Measurements from ENCODE around the gene SKOR2.

The SKOR2 gene

GRCh38 chr18:47254341-47254939 lies 3.0 kb upstream of the SKOR2 start:
- H3K4me3 ChIP-seq (ENCODE audit: low read length), result no peak overlapping the region
- TF ChIP-seq CTCF (conservative IDR thresholded peaks at IDR 0.05; ENCODE audit: low read length), result no peak
- DNase-seq (ENCODE audit: low read depth), result peak; percentile 33

DNA sequence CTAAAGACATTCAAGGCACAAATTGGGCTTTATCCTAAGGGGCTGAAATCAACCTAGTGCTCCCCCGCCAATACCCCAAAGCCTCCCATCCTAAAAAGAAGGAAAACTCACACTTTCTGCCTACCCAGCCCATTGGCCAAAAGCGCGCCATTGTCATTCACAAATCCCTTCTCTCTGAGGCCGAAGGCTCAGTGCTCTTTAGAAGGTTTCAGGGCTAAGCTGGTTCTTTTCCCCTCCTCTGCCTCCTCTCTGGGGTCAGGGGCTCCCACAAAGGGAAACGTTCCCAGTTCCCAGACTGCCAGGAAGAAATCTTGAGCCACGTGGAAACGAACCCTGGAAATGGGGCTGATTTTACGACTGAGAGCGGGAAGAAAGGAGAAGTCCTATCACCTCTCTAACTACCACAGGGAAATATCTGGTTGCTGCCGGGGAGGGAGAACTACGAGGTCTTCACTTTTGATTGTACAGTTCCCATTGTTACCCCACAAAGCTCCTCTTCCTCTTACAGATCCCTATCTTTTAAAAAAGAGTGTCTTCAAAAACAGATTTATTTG lies 1.7 kb upstream of the SKOR2 start:
- H3K4me3 ChIP-seq (ENCODE audit: low read length), result no peak overlapping the region
- no peak for DNase-seq (ENCODE audit: low read depth)
- no peak for TF ChIP-seq CTCF (conservative IDR thresholded peaks at IDR 0.05; ENCODE audit: low read length)

GRCh38 chr18:47250391-47251046 lies 941 bp downstream of the SKOR2 start:
- H3K4me3 ChIP-seq (ENCODE audit: low read length), result no peak overlapping the region
- TF ChIP-seq CTCF (conservative IDR thresholded peaks at IDR 0.05; ENCODE audit: low read length), result no peak
- DNase-seq (ENCODE audit: low read depth), result no peak

DNA sequence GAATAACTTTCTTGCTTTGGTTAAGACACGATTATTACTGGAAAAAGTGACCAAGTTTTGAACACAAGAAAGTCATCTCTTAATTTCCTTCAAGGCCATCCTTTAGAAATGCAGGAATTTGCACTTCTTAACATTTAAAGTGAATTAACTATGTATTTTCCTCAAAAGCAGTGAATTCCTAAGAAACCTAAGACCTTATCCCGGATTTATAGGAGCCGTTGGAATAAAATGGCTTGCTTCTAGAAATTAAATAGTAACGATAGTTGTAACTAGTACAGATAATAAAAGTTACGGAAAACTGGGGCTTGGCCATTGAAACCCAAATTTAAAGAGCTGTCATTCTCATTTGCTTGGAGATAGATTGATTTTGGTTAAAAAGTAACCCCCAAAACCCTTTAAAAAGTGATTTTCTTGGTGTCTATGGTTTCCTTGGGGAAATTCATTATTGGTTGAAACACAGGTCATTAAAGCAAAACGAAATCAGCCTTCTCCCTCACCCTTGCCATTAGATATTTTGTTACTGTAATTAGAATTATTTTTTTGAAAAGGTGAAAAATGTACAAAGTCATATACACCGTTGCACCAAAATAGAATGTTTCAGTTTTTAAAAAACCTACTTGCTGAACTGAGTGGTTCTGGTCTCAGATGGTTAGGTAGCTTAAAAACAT lies 2.0 kb downstream of the SKOR2 start:
- TF ChIP-seq CTCF (conservative IDR thresholded peaks at IDR 0.05; ENCODE audit: low read length), result no peak
- no peak overlapping the region for H3K4me3 ChIP-seq (ENCODE audit: low read length)
- no peak for DNase-seq (ENCODE audit: low read depth)

DNA sequence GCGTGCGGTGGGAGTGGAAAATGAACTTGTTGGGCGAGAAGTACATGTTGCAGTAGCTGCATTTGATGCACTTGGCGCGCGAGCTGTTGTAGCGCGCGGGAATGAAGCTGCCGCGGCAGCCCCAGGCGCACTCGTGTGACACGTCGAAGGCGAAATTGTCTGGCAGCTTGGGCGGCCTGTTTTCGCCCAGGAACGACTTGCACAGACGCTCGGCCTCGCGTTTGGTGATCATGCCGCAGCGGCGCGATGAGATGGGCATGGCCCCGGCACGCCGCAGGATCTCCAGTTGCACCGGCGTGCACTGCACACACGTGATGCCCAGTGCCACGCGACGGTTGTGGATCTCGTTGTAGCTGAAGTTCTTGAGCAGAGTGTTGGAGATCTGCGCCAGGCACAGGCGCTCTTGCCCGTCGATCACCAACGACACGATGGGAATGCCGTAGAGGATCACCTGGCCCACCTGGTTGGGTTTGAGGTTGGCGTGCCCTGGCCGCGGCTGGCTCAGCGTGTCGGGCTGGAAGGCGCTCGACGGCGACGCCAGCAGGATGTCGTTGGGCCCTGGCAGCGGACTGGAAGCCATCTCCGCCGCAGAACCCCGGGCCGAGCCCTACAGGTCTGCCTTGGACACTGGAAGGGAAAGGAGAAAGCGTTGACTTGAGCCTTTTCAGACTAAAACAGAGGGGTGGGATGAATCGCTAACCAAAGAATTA lies 2.7 kb downstream of the SKOR2 start:
- H3K4me3 ChIP-seq (ENCODE audit: low read length), result no peak overlapping the region
- DNase-seq (ENCODE audit: low read depth), result no peak

GRCh38 chr18:47248115-47248603 lies 3.3 kb downstream of the SKOR2 start:
- no peak for DNase-seq (ENCODE audit: low read depth)
- H3K4me3 ChIP-seq (ENCODE audit: low read length), result no peak overlapping the region
- TF ChIP-seq CTCF (conservative IDR thresholded peaks at IDR 0.05; ENCODE audit: low read length), result no peak

More for the DNA sequence above, 2.7 kb downstream of the SKOR2 start:
- no peak for TF ChIP-seq CTCF (conservative IDR thresholded peaks at IDR 0.05; ENCODE audit: low read length)
